GM18499 (cell line): ENCODE measurements around the gene FUT8.

Source experiments
- ATAC-seq: cut with Tn5 transposase; IDR thresholded peaks from one replicate; pipeline ENCODE4 v1.9.1; 2021; ENCODE audit warnings: moderate number of reproducible peaks; ENCODE audit not compliant: insufficient read depth, unreplicated experiment

Gene FUT8

GRCh38 chr14:65412032-65412846 is at the start of gene FUT8:
Gene FUT8, plus strand, starts transcription at chr14:65412730. Its CDS starts 148,834 bp downstream, at chr14:65561564.
- ATAC-seq = peak; percentile 42

GRCh38 chr14:65366802-65367565 is 45.5 kb upstream of the FUT8 start:
- ATAC-seq = no peak

- no peak for ATAC-seq
These were observed 43.0 kb upstream of the FUT8 start for GRCh38 chr14:65369560-65369959.

- no peak for ATAC-seq
These were observed 41.7 kb upstream of the FUT8 start for GRCh38 chr14:65370801-65371248.

- no peak for ATAC-seq
These were observed 40.7 kb upstream of the FUT8 start for GRCh38 chr14:65371784-65372183.

GRCh38 chr14:65373016-65373670 is 39.4 kb upstream of the FUT8 start:
- no peak for ATAC-seq

- no peak for ATAC-seq
These were observed 38.9 kb upstream of the FUT8 start for GRCh38 chr14:65373671-65374039.

- ATAC-seq = no peak
These were observed 35.0 kb upstream of the FUT8 start for GRCh38 chr14:65377576-65377975.

- ATAC-seq = no peak
These were observed 29.9 kb upstream of the FUT8 start for GRCh38 chr14:65382586-65382985.

GRCh38 chr14:65387171-65387570 is 25.4 kb upstream of the FUT8 start:
- no peak for ATAC-seq

- no peak for ATAC-seq
These were observed 24.9 kb upstream of the FUT8 start for GRCh38 chr14:65387628-65388027.

GRCh38 chr14:65392296-65392695 is 20.2 kb upstream of the FUT8 start:
- no peak for ATAC-seq

GRCh38 chr14:65396082-65396910 is 16.2 kb upstream of the FUT8 start:
- no peak for ATAC-seq

- ATAC-seq = no peak
These were observed 9.3 kb upstream of the FUT8 start for GRCh38 chr14:65403231-65403630.

GRCh38 chr14:65408113-65408512 is 4.4 kb upstream of the FUT8 start:
- no peak for ATAC-seq

GRCh38 chr14:65410640-65411039 is 1.9 kb upstream of the FUT8 start:
- no peak for ATAC-seq

- peak; percentile 32 for ATAC-seq
These were observed 886 bp upstream of the FUT8 start for GRCh38 chr14:65411656-65412031.

GRCh38 chr14:65412856-65413738 is 567 bp downstream of the FUT8 start:
- ATAC-seq = peak; percentile 7

- no peak for ATAC-seq
These were observed 1.2 kb downstream of the FUT8 start for GRCh38 chr14:65413739-65414045.
